GM18519 (cell line): ENCODE results near the gene SENP1.
"Not testable (repeated sequence)": the region's sequence is repeated elsewhere in the genome, so short reads cannot be mapped to it uniquely, and the experiment has no call there.

Experiments used
- ATAC-seq: cut with Tn5 transposase; IDR thresholded peaks from one replicate; pipeline ENCODE4 v1.9.1; 2021; ENCODE audit warnings: mild to moderate bottlenecking, moderate library complexity; ENCODE audit not compliant: unreplicated experiment, low FRiP score

SENP1 gene

GRCh38 chr12:48115957-48116356, 10.1 kb upstream of the SENP1 start:
- no peak for ATAC-seq

GRCh38 chr12:48111312-48111693, 5.4 kb upstream of the SENP1 start:
- ATAC-seq: not testable (repeated sequence)

GRCh38 chr12:48110691-48111311, 4.9 kb upstream of the SENP1 start:
- no peak for ATAC-seq

GRCh38 chr12:48109424-48109823, 3.5 kb upstream of the SENP1 start:
- no peak for ATAC-seq

GRCh38 chr12:48106681-48107613, 1.1 kb upstream of the SENP1 start:
- ATAC-seq: no peak

- ATAC-seq: no peak
These were observed 485 bp downstream of the SENP1 start for GRCh38 chr12:48105321-48105866.

- ATAC-seq: no peak
These were observed 1.3 kb downstream of the SENP1 start for GRCh38 chr12:48104531-48104930.

GRCh38 chr12:48092611-48093010, 13.3 kb downstream of the SENP1 start:
- ATAC-seq: no peak

GRCh38 chr12:48086327-48086726, 19.6 kb downstream of the SENP1 start:
- no peak for ATAC-seq

- no peak for ATAC-seq
These were observed 20.9 kb downstream of the SENP1 start for GRCh38 chr12:48084841-48085460.

GRCh38 chr12:48084066-48084465, 21.8 kb downstream of the SENP1 start:
- no peak for ATAC-seq

GRCh38 chr12:48080821-48081220, 25.1 kb downstream of the SENP1 start:
- ATAC-seq: no peak

GRCh38 chr12:48080285-48080684, 25.6 kb downstream of the SENP1 start:
- no peak for ATAC-seq

GRCh38 chr12:48078901-48079300, 27.0 kb downstream of the SENP1 start:
- no peak for ATAC-seq

GRCh38 chr12:48077111-48077510, 28.8 kb downstream of the SENP1 start:
- ATAC-seq: no peak

GRCh38 chr12:48075832-48076231, 30.0 kb downstream of the SENP1 start:
- no peak for ATAC-seq

GRCh38 chr12:48074266-48074665, 31.6 kb downstream of the SENP1 start:
- no peak for ATAC-seq

- no peak for ATAC-seq
These were observed 33.6 kb downstream of the SENP1 start for GRCh38 chr12:48072266-48072665.

- ATAC-seq: no peak
These were observed 34.1 kb downstream of the SENP1 start for GRCh38 chr12:48071808-48072207.

GRCh38 chr12:48070731-48071130, 35.1 kb downstream of the SENP1 start:
- no peak for ATAC-seq

GRCh38 chr12:48070033-48070432, 35.8 kb downstream of the SENP1 start:
- no peak for ATAC-seq
